ENCODE data around the gene ZNF577.

- no peak for TF ChIP-seq CTCF (IDR thresholded peaks at IDR 0.05)
- no peak for TF ChIP-seq POLR2A (IDR thresholded peaks at IDR 0.05)
- no peak for TF ChIP-seq POLR2AphosphoS5 (IDR thresholded peaks at IDR 0.05)
Measured at GRCh38 chr19:51821456-51821855, 66.3 kb downstream of the ZNF577 start.
